NCI-H2196 treated with DMSO at 0.1 percent for 48 hours (cell line): ENCODE results near the gene RNF181.
"Not testable (repeated sequence)": the region's sequence is repeated elsewhere in the genome, so short reads cannot be mapped to it uniquely, and the experiment has no call there.

Source experiments
- DNase-seq: peaks from one replicate; lab custom pipeline; 2025; ENCODE audit not compliant: unreplicated experiment; lab: John Stamatoyannopoulos, UW

RNF181 gene

GRCh38 chr2:85577063-85577385 is 18.5 kb upstream of the RNF181 start:
- no peak for DNase-seq

GRCh38 chr2:85577386-85578242 is 17.9 kb upstream of the RNF181 start, which contains the start of gene VAMP8:
VAMP8 (plus strand) TSS chr2:85577586; CDS start chr2:85577647, 61 bp downstream.
- DNase-seq: peak; percentile 0

GRCh38 chr2:85578243-85579180 is 17.0 kb upstream of the RNF181 start:
- no peak for DNase-seq

GRCh38 chr2:85579266-85579935 is 16.1 kb upstream of the RNF181 start:
- DNase-seq: no peak

GRCh38 chr2:85580206-85580605 is 15.3 kb upstream of the RNF181 start:
- no peak for DNase-seq

GRCh38 chr2:85582492-85582891 is 13.1 kb upstream of the RNF181 start:
- DNase-seq: no peak

- DNase-seq: no peak
These were observed 11.7 kb upstream of the RNF181 start for GRCh38 chr2:85583667-85584353.

- no peak for DNase-seq
These were observed 11.1 kb upstream of the RNF181 start, which contains the start of gene VAMP5 for GRCh38 chr2:85584354-85584856. VAMP5 (plus strand) TSS chr2:85584431; CDS start chr2:85584491, 60 bp downstream.

GRCh38 chr2:85584857-85585780 is 10.4 kb upstream of the RNF181 start:
- DNase-seq: no peak

- DNase-seq: no peak
These were observed 9.8 kb upstream of the RNF181 start for GRCh38 chr2:85585781-85586105.

GRCh38 chr2:85588236-85588635 is 7.3 kb upstream of the RNF181 start:
- no peak for DNase-seq

GRCh38 chr2:85588645-85589044 is 6.9 kb upstream of the RNF181 start:
- DNase-seq: no peak

- DNase-seq: no peak
These were observed 6.4 kb upstream of the RNF181 start for GRCh38 chr2:85589181-85589580.

GRCh38 chr2:85589982-85590791 is 5.4 kb upstream of the RNF181 start:
- no peak for DNase-seq

GRCh38 chr2:85590950-85591349 is 4.6 kb upstream of the RNF181 start:
- DNase-seq: no peak

- no peak for DNase-seq
These were observed 4.0 kb upstream of the RNF181 start for GRCh38 chr2:85591563-85591962.

GRCh38 chr2:85592299-85592698 is 3.2 kb upstream of the RNF181 start:
- DNase-seq: not testable (repeated sequence)

GRCh38 chr2:85593023-85593422 is 2.5 kb upstream of the RNF181 start:
- DNase-seq: no peak
